A549 (cell line): ENCODE measurements around the gene CTIF.

Experiments used
- CHD2 ChIP-seq: fragments of 150-350 bp; IDR thresholded peaks from 2 replicates; pipeline ENCODE4 v1.6.1; 2014; ENCODE audit warnings: low read length; ENCODE audit not compliant: partially characterized antibody
- CTCF ChIP-seq: fragments of >200 bp; sonication (Bioruptor Twin); formaldehyde crosslinking; IDR thresholded peaks from 3 replicates; pipeline ENCODE4 v1.5.1; 2016
- E2F6 ChIP-seq: IDR thresholded peaks from 2 replicates; pipeline ENCODE4 v1.6.1; 2012; ENCODE audit warnings: low read depth, borderline replicate concordance
- EP300 ChIP-seq, 2 experiments: fragments of >200 bp; sonication (Bioruptor Twin); formaldehyde crosslinking; IDR thresholded peaks; 2 replicates in 1 of 2; 3 replicates in 1 of 2; pipeline ENCODE4 v1.6.1; 2016 to 2017
- JUNB ChIP-seq: fragments of >200 bp; sonication (Bioruptor Twin); formaldehyde crosslinking; IDR thresholded peaks from 2 replicates; pipeline ENCODE4 v1.6.1; 2016
- MYC ChIP-seq: IDR thresholded peaks from 2 replicates; pipeline ENCODE4 v1.6.1; 2012; ENCODE audit warnings: mild to moderate bottlenecking, inconsistent platforms, low read length, improper control_type of control experiment, borderline replicate concordance
- PBX3 ChIP-seq: IDR thresholded peaks from 2 replicates; pipeline ENCODE4 v1.6.1; 2012
- POLR2AphosphoS2 ChIP-seq: conservative IDR thresholded peaks from 2 replicates; pipeline ENCODE4 v1.6.1; 2012; ENCODE audit warnings: low read length, improper control_type of control experiment, inconsistent platforms
- TP53 ChIP-seq: fragments of 250-450 bp; sonication (Bioruptor Pico); IDR thresholded peaks from 2 replicates; pipeline ENCODE4 v1.5.0; 2021; ENCODE audit warnings: mild to moderate bottlenecking, moderate library complexity

- TF ChIP-seq POLR2AphosphoS2: no peak
- no peak for TF ChIP-seq CTCF
- TF ChIP-seq TP53 (CRISPR knock-in tag): no peak
- no peak for TF ChIP-seq E2F6
- no peak for TF ChIP-seq JUNB
- no peak for TF ChIP-seq CHD2
- TF ChIP-seq EP300 (IDR thresholded peaks at IDR 0.05): no peak
- TF ChIP-seq MYC: no peak
- TF ChIP-seq PBX3: no peak
These were observed 108.1 kb downstream of the CTIF start for GRCh38 chr18:48646976-48647375.
